ENCODE data around the gene TLE4. TPM values are rescaled to one million over a fixed set of nuclear protein-coding genes. Genes with fewer than 3 reads are reported as not detected.

TLE4 gene
- total and polyA plus RNA-seq, 2 of the 13 experiments (the other 11 are each of a cell fraction or from before 2014, with no cell fraction given): 2.0 to 2.3 TPM

- no peaks in the 10 kb centered on the region for H3K27me3 ChIP-seq (ENCODE audit: control insufficient read depth in 1 of 2, insufficient read depth in 2 of 2, low read length in 2 of 2)
- 0 out of 2 replicates have a peak, but pooled peaks cover 9% of the 10 kb centered on the region for H3K4me1 ChIP-seq (ENCODE audit: insufficient read depth, low read length)
- H3K9me3 ChIP-seq (ENCODE audit: low read length): no peaks in the 10 kb centered on the region
- no peak overlapping the region for H3K9ac ChIP-seq (ENCODE audit: insufficient read depth, low read depth, low read length)
- ATAC-seq (no peak), DNase-seq (ENCODE audit: low spot score) (no peak), FAIRE-seq (no peak)
- 55% methylated on average over 2 of the region's 2 CpGs for WGBS (ENCODE audit: low lambda C conversion rate)
- H3K79me2 ChIP-seq (ENCODE audit: insufficient read depth, low read length): no peaks in the 10 kb centered on the region
- no peaks in the 10 kb centered on the region for H4K20me1 ChIP-seq (ENCODE audit: insufficient read depth, low read length)
- no TSS peak for BruUV-seq (replicated peaks)
- in situ Hi-C loops (cut with HindIII; ENCODE audit: extremely low pct_ligation_motif_present, low pct_unique_long_range_greater_than_20kb): no loop called here
- intact Hi-C loops (cut with micrococcal nuclease; ENCODE audit: unreplicated experiment): no loop called here
- H3K27ac ChIP-seq (ENCODE audit: extremely low read length, insufficient read depth, low read length): no peak overlapping the region
- H3K4me3 ChIP-seq (replicated peaks in 1 of 3; ENCODE audit: insufficient read depth in 1 of 3, low read depth in 2 of 3, low read length in 3 of 3): no peak overlapping the region
- H3K4me2 ChIP-seq (ENCODE audit: low read depth, low read length): no peak overlapping the region
- no peaks in the 10 kb centered on the region for H3K36me3 ChIP-seq (replicated peaks in 1 of 2; ENCODE audit: control insufficient read depth in 1 of 2, insufficient read depth in 2 of 2, low read length in 2 of 2)
- ChIA-PET POLR2A (no interaction called here), CTCF (ENCODE audit: low intra/inter-chr PET ratio, low total read pairs) (no interaction called here)
- no peak overlapping the region for H2AFZ ChIP-seq (ENCODE audit: low read length)
- no peak for TF ChIP-seq IRX3 (CRISPR knock-in tag; IDR thresholded peaks at IDR 0.05; ENCODE audit: borderline replicate concordance, low read depth)
- TF ChIP-seq, protein P1, sequence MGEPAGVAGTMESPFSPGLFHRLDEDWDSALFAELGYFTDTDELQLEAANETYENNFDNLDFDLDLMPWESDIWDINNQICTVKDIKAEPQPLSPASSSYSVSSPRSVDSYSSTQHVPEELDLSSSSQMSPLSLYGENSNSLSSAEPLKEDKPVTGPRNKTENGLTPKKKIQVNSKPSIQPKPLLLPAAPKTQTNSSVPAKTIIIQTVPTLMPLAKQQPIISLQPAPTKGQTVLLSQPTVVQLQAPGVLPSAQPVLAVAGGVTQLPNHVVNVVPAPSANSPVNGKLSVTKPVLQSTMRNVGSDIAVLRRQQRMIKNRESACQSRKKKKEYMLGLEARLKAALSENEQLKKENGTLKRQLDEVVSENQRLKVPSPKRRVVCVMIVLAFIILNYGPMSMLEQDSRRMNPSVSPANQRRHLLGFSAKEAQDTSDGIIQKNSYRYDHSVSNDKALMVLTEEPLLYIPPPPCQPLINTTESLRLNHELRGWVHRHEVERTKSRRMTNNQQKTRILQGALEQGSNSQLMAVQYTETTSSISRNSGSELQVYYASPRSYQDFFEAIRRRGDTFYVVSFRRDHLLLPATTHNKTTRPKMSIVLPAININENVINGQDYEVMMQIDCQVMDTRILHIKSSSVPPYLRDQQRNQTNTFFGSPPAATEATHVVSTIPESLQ (CRISPR knock-in tag; conservative IDR thresholded peaks at IDR 0.05): no peak
- TF ChIP-seq TERF1 (CRISPR knock-in tag; IDR thresholded peaks at IDR 0.05): no peak
- TF ChIP-seq RBM22 (optimal IDR thresholded peaks at IDR 0.05; ENCODE audit: low read length): no peak
- TF ChIP-seq, protein P2, sequence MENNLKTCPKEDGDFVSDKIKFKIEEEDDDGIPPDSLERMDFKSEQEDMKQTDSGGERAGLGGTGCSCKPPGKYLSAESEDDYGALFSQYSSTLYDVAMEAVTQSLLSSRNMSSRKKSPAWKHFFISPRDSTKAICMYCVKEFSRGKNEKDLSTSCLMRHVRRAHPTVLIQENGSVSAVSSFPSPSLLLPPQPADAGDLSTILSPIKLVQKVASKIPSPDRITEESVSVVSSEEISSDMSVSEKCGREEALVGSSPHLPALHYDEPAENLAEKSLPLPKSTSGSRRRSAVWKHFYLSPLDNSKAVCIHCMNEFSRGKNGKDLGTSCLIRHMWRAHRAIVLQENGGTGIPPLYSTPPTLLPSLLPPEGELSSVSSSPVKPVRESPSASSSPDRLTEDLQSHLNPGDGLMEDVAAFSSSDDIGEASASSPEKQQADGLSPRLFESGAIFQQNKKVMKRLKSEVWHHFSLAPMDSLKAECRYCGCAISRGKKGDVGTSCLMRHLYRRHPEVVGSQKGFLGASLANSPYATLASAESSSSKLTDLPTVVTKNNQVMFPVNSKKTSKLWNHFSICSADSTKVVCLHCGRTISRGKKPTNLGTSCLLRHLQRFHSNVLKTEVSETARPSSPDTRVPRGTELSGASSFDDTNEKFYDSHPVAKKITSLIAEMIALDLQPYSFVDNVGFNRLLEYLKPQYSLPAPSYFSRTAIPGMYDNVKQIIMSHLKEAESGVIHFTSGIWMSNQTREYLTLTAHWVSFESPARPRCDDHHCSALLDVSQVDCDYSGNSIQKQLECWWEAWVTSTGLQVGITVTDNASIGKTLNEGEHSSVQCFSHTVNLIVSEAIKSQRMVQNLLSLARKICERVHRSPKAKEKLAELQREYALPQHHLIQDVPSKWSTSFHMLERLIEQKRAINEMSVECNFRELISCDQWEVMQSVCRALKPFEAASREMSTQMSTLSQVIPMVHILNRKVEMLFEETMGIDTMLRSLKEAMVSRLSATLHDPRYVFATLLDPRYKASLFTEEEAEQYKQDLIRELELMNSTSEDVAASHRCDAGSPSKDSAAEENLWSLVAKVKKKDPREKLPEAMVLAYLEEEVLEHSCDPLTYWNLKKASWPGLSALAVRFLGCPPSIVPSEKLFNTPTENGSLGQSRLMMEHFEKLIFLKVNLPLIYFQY (CRISPR knock-in tag; IDR thresholded peaks at IDR 0.05; ENCODE audit: borderline replicate concordance): no peak
- TF ChIP-seq HMGXB4 (CRISPR knock-in tag; IDR thresholded peaks at IDR 0.05; ENCODE audit: borderline replicate concordance in 1 of 2, low read depth in 1 of 2): no peak
- no peak for TF ChIP-seq SMYD3 (CRISPR knock-in tag; IDR thresholded peaks at IDR 0.05)
- TF ChIP-seq, protein P3, sequence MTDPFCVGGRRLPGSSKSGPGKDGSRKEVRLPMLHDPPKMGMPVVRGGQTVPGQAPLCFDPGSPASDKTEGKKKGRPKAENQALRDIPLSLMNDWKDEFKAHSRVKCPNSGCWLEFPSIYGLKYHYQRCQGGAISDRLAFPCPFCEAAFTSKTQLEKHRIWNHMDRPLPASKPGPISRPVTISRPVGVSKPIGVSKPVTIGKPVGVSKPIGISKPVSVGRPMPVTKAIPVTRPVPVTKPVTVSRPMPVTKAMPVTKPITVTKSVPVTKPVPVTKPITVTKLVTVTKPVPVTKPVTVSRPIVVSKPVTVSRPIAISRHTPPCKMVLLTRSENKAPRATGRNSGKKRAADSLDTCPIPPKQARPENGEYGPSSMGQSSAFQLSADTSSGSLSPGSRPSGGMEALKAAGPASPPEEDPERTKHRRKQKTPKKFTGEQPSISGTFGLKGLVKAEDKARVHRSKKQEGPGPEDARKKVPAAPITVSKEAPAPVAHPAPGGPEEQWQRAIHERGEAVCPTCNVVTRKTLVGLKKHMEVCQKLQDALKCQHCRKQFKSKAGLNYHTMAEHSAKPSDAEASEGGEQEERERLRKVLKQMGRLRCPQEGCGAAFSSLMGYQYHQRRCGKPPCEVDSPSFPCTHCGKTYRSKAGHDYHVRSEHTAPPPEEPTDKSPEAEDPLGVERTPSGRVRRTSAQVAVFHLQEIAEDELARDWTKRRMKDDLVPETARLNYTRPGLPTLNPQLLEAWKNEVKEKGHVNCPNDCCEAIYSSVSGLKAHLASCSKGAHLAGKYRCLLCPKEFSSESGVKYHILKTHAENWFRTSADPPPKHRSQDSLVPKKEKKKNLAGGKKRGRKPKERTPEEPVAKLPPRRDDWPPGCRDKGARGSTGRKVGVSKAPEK (CRISPR knock-in tag; IDR thresholded peaks at IDR 0.05; ENCODE audit: borderline replicate concordance): no peak
- no peak for TF ChIP-seq ZMYM3 (CRISPR knock-in tag; IDR thresholded peaks at IDR 0.05)
- no peak for TF ChIP-seq RCOR2 (CRISPR knock-in tag; IDR thresholded peaks at IDR 0.05)
- TF ChIP-seq NONO (IDR thresholded peaks at IDR 0.05): no peak
- TF ChIP-seq NONO (CRISPR knock-in tag; conservative IDR thresholded peaks at IDR 0.05): no peak
Observed at GRCh38 chr9:79665931-79666330, 94.2 kb downstream of the TLE4 start.

All from HepG2 (cell line).